ENCODE results near the gene TSPAN3. TPM values are rescaled to one million over a fixed set of nuclear protein-coding genes. Genes with fewer than 3 reads are reported as not detected.

TSPAN3 gene
- total and polyA plus RNA-seq, 2 donors (not counting 1 experiment from before 2014, with no cell fraction given) = 109 to 130 TPM

GRCh38 chr15:77023576-77024272 is 47.2 kb downstream of the TSPAN3 start:
- peaks cover 32% of the 10 kb centered on the region for H4K20me1 ChIP-seq (ENCODE audit: control insufficient read depth, insufficient read depth, low read length, poor library complexity, severe bottlenecking)
- H3K27ac ChIP-seq (ENCODE audit: low read length in 2 of 2) = no peak overlapping the region
- no peaks in the 10 kb centered on the region for H3K27me3 ChIP-seq (replicated peaks in 1 of 4; ENCODE audit: control extremely low read depth in 1 of 4, control insufficient read depth in 3 of 4, insufficient read depth in 4 of 4, low read length in 3 of 4)
- H3K4me1 Mint-ChIP-seq = peaks cover 18% of the 10 kb centered on the region
- POLR2A ChIA-PET = interaction anchor here (0.5 kb wide), 1 partner anchor 74 kb away, joined by 12 read pairs; no protein-coding TSS in a partner anchor
- H3K4me3 Mint-ChIP-seq = no peak overlapping the region
- H2AFZ ChIP-seq (ENCODE audit: insufficient read depth, low read depth, low read length, poor library complexity, severe bottlenecking) = no peak overlapping the region
- ATAC-seq (ENCODE audit: low read depth) = no peak
- H3K27ac Mint-ChIP-seq = peak overlapping the region; percentile 20
- no peak overlapping the region for H3K4me2 ChIP-seq (replicated peaks; ENCODE audit: low read depth, low read length, poor library complexity, severe bottlenecking)
- intact Hi-C loops (cut with micrococcal nuclease) = loop anchor here (1.0 to 2.0 kb wide), 3 partner anchors 29 to 520 kb away; partner anchors contain the start of gene PSTPIP1
- no peak overlapping the region for H3K9ac ChIP-seq (ENCODE audit: low read length)
- no peak for DNase-seq
- H3K27me3 Mint-ChIP-seq = no peaks in the 10 kb centered on the region
- no peaks in the 10 kb centered on the region for H3K9me3 ChIP-seq (ENCODE audit: control extremely low read depth in 1 of 3, control insufficient read depth in 2 of 3, insufficient read depth in 1 of 3, low read length in 2 of 3)
- no peaks in the 10 kb centered on the region for H3K9me3 Mint-ChIP-seq (ENCODE audit: insufficient read depth)
- H3K36me3 ChIP-seq (replicated peaks in 1 of 2; ENCODE audit: control extremely low read depth in 1 of 2, control insufficient read depth in 1 of 2, extremely low read depth in 1 of 2, insufficient read depth in 2 of 2, low read length in 1 of 2) = peaks cover 0 to 38% of the 10 kb centered on the region in 2 experiments
- 86% methylated on average over 16 of the region's 20 CpGs for WGBS (ENCODE audit: insufficient coverage)
- no peaks in the 10 kb centered on the region for H3K79me2 ChIP-seq (ENCODE audit: control insufficient read depth, insufficient read depth, low read length)
- TF ChIP-seq, protein P1, sequence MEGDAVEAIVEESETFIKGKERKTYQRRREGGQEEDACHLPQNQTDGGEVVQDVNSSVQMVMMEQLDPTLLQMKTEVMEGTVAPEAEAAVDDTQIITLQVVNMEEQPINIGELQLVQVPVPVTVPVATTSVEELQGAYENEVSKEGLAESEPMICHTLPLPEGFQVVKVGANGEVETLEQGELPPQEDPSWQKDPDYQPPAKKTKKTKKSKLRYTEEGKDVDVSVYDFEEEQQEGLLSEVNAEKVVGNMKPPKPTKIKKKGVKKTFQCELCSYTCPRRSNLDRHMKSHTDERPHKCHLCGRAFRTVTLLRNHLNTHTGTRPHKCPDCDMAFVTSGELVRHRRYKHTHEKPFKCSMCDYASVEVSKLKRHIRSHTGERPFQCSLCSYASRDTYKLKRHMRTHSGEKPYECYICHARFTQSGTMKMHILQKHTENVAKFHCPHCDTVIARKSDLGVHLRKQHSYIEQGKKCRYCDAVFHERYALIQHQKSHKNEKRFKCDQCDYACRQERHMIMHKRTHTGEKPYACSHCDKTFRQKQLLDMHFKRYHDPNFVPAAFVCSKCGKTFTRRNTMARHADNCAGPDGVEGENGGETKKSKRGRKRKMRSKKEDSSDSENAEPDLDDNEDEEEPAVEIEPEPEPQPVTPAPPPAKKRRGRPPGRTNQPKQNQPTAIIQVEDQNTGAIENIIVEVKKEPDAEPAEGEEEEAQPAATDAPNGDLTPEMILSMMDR (IDR thresholded peaks at IDR 0.05) = no peak
- TF ChIP-seq EZH2 (IDR thresholded peaks at IDR 0.05; ENCODE audit: borderline replicate concordance, insufficient read depth, low read depth, low read length, poor library complexity, severe bottlenecking) = no peak
- no peak overlapping the region for H3K4me3 ChIP-seq (ENCODE audit: control extremely low read depth in 1 of 5, extremely low read depth in 1 of 5, insufficient read depth in 1 of 5, low read depth in 2 of 5, low read length in 4 of 5)
- CTCF ChIA-PET = interaction anchor here (0.6 to 5.4 kb wide), 26 partner anchors 8 to 519 kb away, joined by 3 to 33 read pairs (median 6); partner anchors contain the start of gene PSTPIP1
- H3K4me1 ChIP-seq (ENCODE audit: control insufficient read depth in 2 of 2, insufficient read depth in 2 of 2, low read length in 2 of 2) = peaks cover 4 to 28% of the 10 kb centered on the region in 2 donors

Measured in B cell (primary cell).